GM20431 (cell line): ENCODE data around the gene WDR33.

Experiments
- in situ Hi-C: fragments of 300-500 bp; cut with MseI, MboI; formaldehyde crosslinking; loops from one replicate; pipeline ENCODE4 v1.15.0; 2020; ENCODE audit warnings: low sequenced_read_pairs; ENCODE audit not compliant: unreplicated experiment

WDR33 gene

GRCh38 chr2:127701193-127701650 is 109.7 kb downstream of the WDR33 start, which contains the start of gene SFT2D3:
Gene SFT2D3 (plus strand): TSS chr2:127701497. CDS start chr2:127701529, 32 bp downstream.
- in situ Hi-C loops = no loop called here

DNA sequence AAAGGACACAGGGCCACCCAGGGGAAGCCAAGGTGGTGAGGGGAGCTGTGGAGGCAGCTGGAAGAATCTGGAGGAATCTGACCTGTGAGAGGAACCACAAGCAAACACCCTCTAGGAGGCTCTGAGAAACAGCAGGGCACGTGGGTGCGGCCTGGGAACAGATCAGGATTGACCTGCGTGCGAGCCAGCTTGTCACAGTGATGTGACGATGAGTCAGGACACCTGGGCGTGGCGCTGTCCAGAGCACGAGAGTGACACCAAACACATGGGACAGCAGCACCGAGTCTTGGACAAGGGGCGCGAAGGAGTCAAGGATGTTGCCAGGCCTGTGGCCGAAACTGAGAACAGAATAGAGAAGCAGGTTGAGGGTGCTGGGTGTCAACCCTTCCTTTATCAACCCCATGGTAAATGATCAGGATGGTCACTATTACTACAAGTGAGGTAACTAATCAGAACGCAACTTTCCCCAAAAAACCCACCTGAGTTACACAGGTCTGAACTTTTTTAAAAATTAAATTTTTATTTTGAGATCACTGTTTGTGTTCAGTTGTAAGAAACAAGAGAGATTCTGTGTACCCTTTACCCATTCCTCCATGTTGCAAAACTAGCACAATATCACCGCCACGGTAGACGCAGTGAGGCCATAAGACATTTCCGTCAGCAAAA is 110.3 kb downstream of the WDR33 start:
- in situ Hi-C loops = no loop called here

DNA sequence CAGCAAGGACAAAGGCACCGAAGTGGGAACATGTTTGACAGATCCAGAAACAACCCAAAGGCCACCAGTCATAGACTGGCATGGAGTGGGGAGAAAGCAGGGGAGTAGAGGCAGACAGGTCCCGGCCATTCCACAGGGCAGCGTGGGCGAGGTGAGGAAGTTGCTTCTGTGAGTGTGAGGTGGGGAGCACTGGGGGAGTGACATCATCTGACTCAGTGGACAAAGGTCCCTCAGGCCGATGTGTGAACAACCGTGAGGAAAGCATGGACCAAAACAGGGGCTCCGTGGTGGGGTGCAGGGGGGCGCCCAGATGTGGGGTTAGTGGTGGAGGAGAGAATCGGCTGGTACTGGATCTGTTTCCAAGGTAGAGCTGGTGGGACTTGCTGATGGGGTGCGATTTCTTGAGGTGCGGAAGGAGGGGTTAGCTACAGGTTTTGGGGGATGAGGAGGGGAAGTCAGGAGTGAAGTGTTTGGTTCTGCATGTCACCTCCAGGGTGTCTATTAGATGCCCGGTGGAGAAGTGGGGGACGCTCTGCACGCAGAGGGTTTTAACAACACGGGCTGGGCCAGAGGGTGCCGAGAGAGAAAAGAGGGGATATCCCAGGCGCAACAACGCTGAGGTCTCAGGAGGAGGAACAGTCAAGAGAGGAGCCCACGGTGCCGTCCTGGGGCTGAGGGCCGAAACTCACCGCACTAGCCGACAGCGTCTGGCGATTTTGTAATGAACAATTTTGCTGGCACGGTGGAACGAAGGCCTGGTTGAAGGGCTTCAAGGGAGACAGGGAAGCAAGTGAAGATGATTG is 112.2 kb downstream of the WDR33 start:
- in situ Hi-C loops = no loop called here

GRCh38 chr2:127697482-127698180 is 113.3 kb downstream of the WDR33 start:
- in situ Hi-C loops = no loop called here

DNA sequence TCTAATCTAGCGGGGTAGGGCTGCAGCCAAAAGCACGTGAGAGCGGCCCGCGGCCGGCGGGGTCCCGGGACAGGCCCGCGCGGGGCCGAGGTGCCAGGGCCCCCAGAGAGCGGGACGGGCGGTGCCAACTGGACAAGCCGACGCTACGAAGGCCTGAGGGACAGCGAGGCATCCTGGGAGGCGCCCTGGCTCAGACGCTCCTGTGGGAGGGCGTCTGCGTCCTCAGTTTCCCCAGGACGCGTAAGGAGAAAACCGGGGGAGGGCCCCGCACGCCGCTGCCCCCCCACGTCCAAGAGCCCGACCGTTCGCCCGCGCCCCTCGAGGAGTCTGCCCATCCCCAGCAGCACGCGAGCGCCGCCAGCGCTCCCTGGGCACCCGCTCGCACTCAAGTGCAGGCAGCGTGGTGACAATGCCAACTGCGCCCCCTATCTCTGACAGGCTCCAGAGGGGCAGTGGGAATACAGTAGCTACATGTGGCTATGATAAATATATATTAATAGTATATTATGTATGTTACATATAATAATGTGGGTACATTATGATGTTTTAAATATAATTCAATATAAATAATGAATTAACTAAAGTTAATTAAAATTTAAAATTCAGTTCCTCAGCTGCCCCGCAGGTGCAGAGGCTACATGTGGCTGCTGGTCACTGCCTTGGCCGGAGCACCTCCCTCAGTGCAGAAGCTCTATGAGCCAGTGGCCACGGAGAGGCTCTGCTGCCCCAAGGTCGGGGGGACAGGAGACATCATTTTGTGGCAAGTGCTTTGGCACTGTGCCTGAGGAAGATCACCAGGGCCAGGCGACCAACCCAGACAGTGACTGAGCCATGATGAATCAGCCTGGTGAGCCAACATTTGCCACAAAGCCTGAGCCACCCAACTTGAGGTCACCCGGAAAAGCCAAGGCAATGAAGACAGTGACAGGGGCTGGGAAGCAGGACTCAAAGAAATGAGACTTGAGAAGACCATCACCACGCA is 115.2 kb downstream of the WDR33 start:
- in situ Hi-C loops = no loop called here

DNA sequence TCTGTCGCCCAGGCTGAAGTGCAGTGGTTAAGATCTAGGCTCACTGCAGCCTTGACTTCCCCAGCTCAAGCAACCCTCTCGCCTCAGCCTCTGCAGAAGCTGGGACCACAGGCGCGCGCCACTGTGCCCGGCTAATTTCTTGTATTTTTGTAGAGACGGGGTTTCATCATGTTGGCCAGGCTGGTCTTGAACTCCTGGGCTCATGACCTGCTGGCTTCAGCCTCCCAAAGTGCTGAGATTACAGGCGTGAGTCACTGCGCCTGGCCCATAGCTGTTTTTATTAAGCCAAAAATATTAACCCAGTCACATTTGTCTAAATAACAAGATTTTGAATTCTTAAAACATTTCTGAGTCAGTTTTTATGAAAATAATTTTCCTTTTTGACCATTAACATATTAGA is 116.0 kb downstream of the WDR33 start:
- in situ Hi-C loops = no loop called here

DNA sequence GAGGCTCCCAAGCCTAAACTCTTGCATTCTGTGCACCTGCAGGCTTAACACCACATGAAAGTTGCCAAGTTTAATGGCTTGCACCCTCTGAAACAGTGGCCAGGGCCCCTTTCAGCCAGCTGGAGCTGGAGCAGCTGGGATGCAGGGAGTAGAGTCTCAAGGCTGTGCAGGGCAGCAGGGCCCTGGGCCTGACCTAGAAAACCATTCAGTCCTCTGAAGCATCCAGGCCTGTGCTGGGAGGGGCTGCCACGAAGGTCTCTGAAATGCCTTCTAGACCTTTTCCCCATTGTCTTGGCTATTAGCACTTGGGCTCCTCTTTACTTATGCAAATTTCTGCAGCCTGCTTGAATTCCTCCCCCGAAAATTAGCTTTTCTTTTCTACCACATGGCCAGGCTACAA is 120.3 kb downstream of the WDR33 start:
- in situ Hi-C loops = no loop called here

- in situ Hi-C loops = no loop called here
Measured at GRCh38 chr2:127688405-127688804, 122.6 kb downstream of the WDR33 start.

DNA sequence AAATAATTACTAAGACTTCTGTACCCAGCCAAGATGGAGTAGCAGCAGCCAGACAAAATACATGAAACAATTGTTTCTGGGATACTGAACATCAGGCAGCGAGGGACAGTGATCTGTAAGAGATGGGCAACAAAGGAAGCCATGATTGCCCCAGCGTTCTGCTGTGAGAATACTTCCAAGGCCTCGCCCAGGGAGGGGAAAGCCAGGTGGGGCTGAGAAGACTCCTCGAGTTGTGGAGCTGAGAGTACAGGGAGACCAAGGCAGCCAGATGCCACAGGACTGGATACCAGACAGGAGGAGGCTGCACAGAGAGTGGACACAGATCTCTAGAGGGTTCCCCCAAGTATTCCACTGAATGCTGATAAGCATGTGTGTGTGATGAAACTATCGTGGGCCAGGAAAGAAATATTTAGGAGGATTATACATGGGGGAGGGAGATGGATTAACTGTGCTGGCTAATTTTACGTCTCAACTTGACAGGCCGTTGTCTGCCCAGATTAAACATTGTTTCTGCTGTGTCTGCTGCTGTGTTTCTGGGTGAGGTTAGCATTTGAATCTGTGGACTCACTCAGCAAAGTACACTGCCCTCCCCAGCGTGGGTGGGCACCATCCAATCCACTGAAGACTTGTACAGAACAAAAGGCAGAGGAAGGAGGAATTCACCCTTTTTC is 125.4 kb downstream of the WDR33 start:
- in situ Hi-C loops = no loop called here

GRCh38 chr2:127683757-127684156 is 127.2 kb downstream of the WDR33 start:
- in situ Hi-C loops = no loop called here

GRCh38 chr2:127683056-127683455 is 127.9 kb downstream of the WDR33 start:
- in situ Hi-C loops = no loop called here

- in situ Hi-C loops = no loop called here
Measured at GRCh38 chr2:127681976-127682857, 128.8 kb downstream of the WDR33 start.

DNA sequence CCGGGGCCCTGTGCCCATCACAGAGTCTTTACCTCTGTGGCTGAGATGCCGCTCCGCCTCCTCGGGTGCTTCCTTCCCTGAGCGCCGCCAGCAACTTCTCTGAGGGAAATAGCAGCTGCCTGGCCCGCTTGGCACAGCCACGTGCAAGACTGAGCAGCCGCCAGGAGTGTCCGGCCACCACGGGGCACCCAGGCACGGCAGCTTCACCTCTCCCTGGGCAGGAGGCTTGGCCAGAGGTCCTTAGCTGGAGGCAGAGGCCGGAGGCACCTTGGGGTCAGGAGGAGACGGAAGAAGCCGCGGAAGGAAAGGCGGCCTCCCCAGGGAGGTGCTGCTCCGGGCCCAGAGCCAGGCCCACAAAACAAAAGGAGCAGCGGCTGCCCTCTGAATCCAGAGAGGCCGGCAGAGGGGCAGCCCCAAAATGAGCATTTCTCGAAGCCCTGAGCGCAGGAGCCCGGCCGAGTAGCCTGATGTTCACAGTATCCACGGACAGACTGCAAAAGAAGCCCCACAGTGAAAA is 129.6 kb downstream of the WDR33 start:
- in situ Hi-C loops = no loop called here

GRCh38 chr2:127680706-127681287 is 130.2 kb downstream of the WDR33 start:
- in situ Hi-C loops = no loop called here

GRCh38 chr2:127679680-127680361 is 131.2 kb downstream of the WDR33 start:
- in situ Hi-C loops = no loop called here

DNA sequence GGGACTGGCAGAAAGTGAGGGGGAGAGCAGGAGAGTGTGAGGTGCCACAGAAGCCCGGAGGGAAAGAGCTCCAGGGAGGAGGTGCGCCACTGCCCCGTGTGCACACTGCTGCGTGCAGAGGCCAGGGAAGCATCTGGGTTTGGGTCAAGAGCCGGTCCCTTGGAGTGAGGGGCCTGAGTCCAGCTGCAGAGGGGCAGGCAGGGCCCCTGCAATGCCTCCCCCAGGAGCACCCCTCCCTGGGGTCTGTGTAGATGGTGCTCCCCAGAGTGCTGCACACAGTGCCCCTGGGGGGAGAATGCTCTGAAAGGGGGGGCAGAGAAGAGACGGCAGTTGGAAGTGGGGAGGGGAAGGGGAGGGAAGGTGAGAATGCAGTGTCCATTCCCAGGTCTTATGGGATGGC is 132.0 kb downstream of the WDR33 start:
- in situ Hi-C loops = no loop called here

GRCh38 chr2:127678531-127678930 is 132.4 kb downstream of the WDR33 start:
- in situ Hi-C loops = no loop called here
